AG04450 (cell line): ENCODE data around the gene ARFGEF3. TPM values are rescaled to one million over a fixed set of nuclear protein-coding genes. Genes with fewer than 3 reads are reported as not detected.
"Not testable (repeated sequence)": the region's sequence is repeated elsewhere in the genome, so short reads cannot be mapped to it uniquely, and the experiment has no call there.

ENCODE experiments used
- CTCF ChIA-PET: fragments of 300-600, 350-600 bp; formaldehyde crosslinking; extraction: SDS; loops from one replicate; lab custom pipeline; 2022; ENCODE audit warnings: antibody characterized with exemption, inconsistent platforms; lab: Charles Lee
- POLR2A ChIA-PET: fragments of 350-600 bp; formaldehyde crosslinking; extraction: SDS; loops from one replicate; lab custom pipeline; 2021; ENCODE audit warnings: antibody characterized with exemption, inconsistent platforms; lab: Yijun Ruan, JAX
- DNase-seq: peaks from one replicate; pipeline ENCODE4 v3.0.0-alpha.2; 2011; ENCODE audit warnings: low read depth, low spot score
- H3K27ac ChIP-seq: one replicate; pipeline ENCODE4 v1.5.1; 2012; ENCODE audit warnings: low read depth, low read length, control low read depth
- H3K27me3 ChIP-seq: one replicate; pipeline ENCODE4 v1.6.0; 2012; ENCODE audit warnings: low read length; ENCODE audit not compliant: control insufficient read depth, insufficient read depth
- H3K4me3 ChIP-seq: 2 replicates; pipeline ENCODE4 v1.5.1; 2011; ENCODE audit warnings: mild to moderate bottlenecking, low read depth, low read length, control low read depth
- H3K9me3 ChIP-seq: 2 replicates; pipeline ENCODE4 v1.5.1; 2012; ENCODE audit warnings: low read length; ENCODE audit not compliant: control insufficient read depth, insufficient read depth
- CTCF ChIP-seq: IDR thresholded peaks from 2 replicates; pipeline ENCODE4 v1.5.1; 2011; ENCODE audit warnings: low read depth, low read length, control low read depth, inconsistent platforms
- polyA plus RNA-seq: library from polyadenylated mRNA; depleted of rRNA; stranded (reverse); fragments of >200 nt; gene quantifications from 2 replicates; pipeline ENCODE4 v1.2.3, GENCODE V29; 2011

ARFGEF3 gene
- polyA plus RNA-seq, 1 experiment, result 0.02 TPM

GRCh38 chr6:138349891-138350290, 188.2 kb downstream of the ARFGEF3 start:
- CTCF ChIA-PET, result interaction anchor here (0.7 kb wide), 1 partner anchor 67 kb away, joined by 4 read pairs; no protein-coding TSS in a partner anchor
- Histone ChIP-seq H3K4me3 (no peak overlapping the region), H3K9me3 (no peaks in the 10 kb centered on the region), H3K27me3 (no peaks in the 10 kb centered on the region), H3K27ac (no peak overlapping the region)
- no peak for DNase-seq
- no peak for TF ChIP-seq CTCF
- POLR2A ChIA-PET, result no interaction called here

GRCh38 chr6:138357928-138358327, 196.2 kb downstream of the ARFGEF3 start:
- H3K27ac ChIP-seq, result no peak overlapping the region
- ChIA-PET CTCF (no interaction called here), POLR2A (interaction anchor here (0.6 kb wide), 1 partner anchor 965 kb away, joined by 3 read pairs; no protein-coding TSS in a partner anchor)
- H3K27me3 ChIP-seq, result no peaks in the 10 kb centered on the region
- no peak for DNase-seq
- TF ChIP-seq CTCF, result no peak
- H3K9me3 ChIP-seq, result no peaks in the 10 kb centered on the region
- H3K4me3 ChIP-seq, result no peak overlapping the region

- POLR2A ChIA-PET, H3K4me3 ChIP-seq, H3K27me3 ChIP-seq, DNase-seq, CTCF ChIA-PET, H3K27ac ChIP-seq, H3K9me3 ChIP-seq: not testable (repeated sequence)
Measured at GRCh38 chr6:138368684-138369083, 206.9 kb downstream of the ARFGEF3 start.

- Histone ChIP-seq H3K27me3 (peaks cover 2% of the 10 kb centered on the region), H3K4me3 (no peak overlapping the region), H3K27ac (no peak overlapping the region), H3K9me3 (no peaks in the 10 kb centered on the region)
- ChIA-PET CTCF (no interaction called here), POLR2A (no interaction called here)
- TF ChIP-seq CTCF, result no peak
- DNase-seq, result no peak
Measured at GRCh38 chr6:138370631-138371451, 209.1 kb downstream of the ARFGEF3 start.

- TF ChIP-seq CTCF, result no peak
- CTCF ChIA-PET, result no interaction called here
- Histone ChIP-seq H3K9me3 (no peaks in the 10 kb centered on the region), H3K27ac (no peak overlapping the region), H3K4me3 (no peak overlapping the region), H3K27me3 (peaks cover 2% of the 10 kb centered on the region)
- POLR2A ChIA-PET, result no interaction called here
- DNase-seq, result no peak
Measured at GRCh38 chr6:138371452-138371711, 209.6 kb downstream of the ARFGEF3 start.
